ENCODE data around the gene TAMALIN.

DNA sequence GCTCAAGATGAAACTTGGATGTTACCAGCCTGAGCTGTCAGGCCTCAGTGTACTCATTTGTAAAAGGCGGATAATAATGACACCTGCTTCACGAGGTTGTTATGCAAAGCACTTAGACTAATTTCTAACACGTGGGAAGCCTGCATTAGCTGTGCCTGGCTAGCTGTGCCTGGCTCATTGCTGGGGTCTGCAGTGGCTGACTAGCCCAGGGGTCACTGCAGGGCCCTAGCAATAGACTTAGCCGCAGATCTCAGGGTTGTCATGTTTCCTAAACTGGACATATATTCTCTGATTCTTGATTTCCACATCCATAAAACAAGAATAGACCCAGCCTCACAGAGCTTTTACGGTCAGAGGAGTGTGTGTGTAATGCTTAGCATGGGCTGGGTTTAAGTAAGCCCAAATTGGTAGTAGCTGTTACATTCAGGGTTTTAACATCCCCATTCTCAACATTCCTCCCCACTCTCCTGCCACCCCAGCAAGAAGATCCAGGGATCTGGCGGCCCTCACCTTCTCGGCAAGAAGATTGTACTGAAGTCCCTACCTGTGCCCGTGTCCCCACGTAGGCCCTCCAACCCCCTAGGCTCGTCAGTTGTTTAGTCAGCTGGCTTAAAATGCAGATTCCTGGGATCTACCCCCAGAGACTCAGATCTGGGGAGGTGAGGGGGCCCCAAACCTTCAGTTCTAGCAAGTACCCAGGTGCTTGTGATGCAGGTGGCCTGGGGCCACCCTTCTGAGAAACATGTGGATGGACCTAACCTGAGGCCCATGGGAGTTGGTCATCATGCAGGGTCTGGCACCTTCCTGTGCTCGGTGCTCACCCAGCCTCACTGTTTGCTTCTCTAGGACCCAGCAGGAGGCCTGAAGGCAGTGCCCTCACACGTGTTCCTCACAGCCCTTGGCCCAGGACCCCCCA is 53.1 kb downstream of the TAMALIN start:
- TF ChIP-seq CTCF (conservative IDR thresholded peaks at IDR 0.05; ENCODE audit: low read depth, low read length): no peak
- TF ChIP-seq POLR2A (IDR thresholded peaks at IDR 0.05; ENCODE audit: low read depth, low read length): peak; percentile 96
- peak; percentile 42; the same call in 1 of the 2 replicates for TF ChIP-seq BHLHE40 (IDR thresholded peaks at IDR 0.05; ENCODE audit: low read depth, low read length)
- TF ChIP-seq CHD1 (IDR thresholded peaks at IDR 0.05; ENCODE audit: low read depth, low read length): no peak; the same call in none of the 2 replicates
